ENCODE results near the gene PGPEP1.
A peak's percentile ranks its signal among the peaks of the same experiment; 100 is the strongest.
"Not testable (repeated sequence)": the region's sequence is repeated elsewhere in the genome, so short reads cannot be mapped to it uniquely, and the experiment has no call there.

The PGPEP1 gene

GRCh38 chr19:18361646-18362045 is 21.2 kb downstream of the PGPEP1 start:
- peaks cover 25% of the 10 kb centered on the region for H3K4me1 ChIP-seq (ENCODE audit: low read length)
- no peaks in the 10 kb centered on the region for H3K79me2 ChIP-seq (ENCODE audit: low read length)
- H3K4me2 ChIP-seq (ENCODE audit: low read length), result no peak overlapping the region
- H3K9ac ChIP-seq (ENCODE audit: low read length), result no peak overlapping the region
- no peak for TF ChIP-seq EZH2phosphoT487 (IDR thresholded peaks at IDR 0.05; ENCODE audit: low read depth)
- TF ChIP-seq, protein P1, sequence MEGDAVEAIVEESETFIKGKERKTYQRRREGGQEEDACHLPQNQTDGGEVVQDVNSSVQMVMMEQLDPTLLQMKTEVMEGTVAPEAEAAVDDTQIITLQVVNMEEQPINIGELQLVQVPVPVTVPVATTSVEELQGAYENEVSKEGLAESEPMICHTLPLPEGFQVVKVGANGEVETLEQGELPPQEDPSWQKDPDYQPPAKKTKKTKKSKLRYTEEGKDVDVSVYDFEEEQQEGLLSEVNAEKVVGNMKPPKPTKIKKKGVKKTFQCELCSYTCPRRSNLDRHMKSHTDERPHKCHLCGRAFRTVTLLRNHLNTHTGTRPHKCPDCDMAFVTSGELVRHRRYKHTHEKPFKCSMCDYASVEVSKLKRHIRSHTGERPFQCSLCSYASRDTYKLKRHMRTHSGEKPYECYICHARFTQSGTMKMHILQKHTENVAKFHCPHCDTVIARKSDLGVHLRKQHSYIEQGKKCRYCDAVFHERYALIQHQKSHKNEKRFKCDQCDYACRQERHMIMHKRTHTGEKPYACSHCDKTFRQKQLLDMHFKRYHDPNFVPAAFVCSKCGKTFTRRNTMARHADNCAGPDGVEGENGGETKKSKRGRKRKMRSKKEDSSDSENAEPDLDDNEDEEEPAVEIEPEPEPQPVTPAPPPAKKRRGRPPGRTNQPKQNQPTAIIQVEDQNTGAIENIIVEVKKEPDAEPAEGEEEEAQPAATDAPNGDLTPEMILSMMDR (IDR thresholded peaks at IDR 0.05; ENCODE audit: low read depth, low read length), result no peak
- no peak overlapping the region for H3K27ac ChIP-seq (ENCODE audit: low read length)
- H2AFZ ChIP-seq (ENCODE audit: low read depth, low read length), result no peak overlapping the region
- peaks cover 17% of the 10 kb centered on the region for H3K36me3 ChIP-seq (replicated peaks; ENCODE audit: low read depth, low read length)
- H3K27me3 ChIP-seq (ENCODE audit: low read depth, low read length), result no peaks in the 10 kb centered on the region
- H4K20me1 ChIP-seq (ENCODE audit: insufficient read depth, low read length), result no peaks in the 10 kb centered on the region
- no peak overlapping the region for H3K4me3 ChIP-seq (ENCODE audit: low read length)
- H3K9me3 ChIP-seq (ENCODE audit: insufficient read depth, low read length), result no peaks in the 10 kb centered on the region

- Histone ChIP-seq H3K79me2 (ENCODE audit: low read length) (no peaks in the 10 kb centered on the region), H3K4me3 (ENCODE audit: low read length) (no peak overlapping the region), H3K27ac (ENCODE audit: low read length) (no peak overlapping the region), H2AFZ (ENCODE audit: low read depth, low read length) (no peak overlapping the region), H3K36me3 (replicated peaks; ENCODE audit: low read depth, low read length) (peaks cover 6% of the 10 kb centered on the region), H3K4me1 (ENCODE audit: low read length) (peaks cover 25% of the 10 kb centered on the region), H3K9ac (ENCODE audit: low read length) (no peak overlapping the region), H3K27me3 (ENCODE audit: low read depth, low read length) (no peaks in the 10 kb centered on the region), H4K20me1 (ENCODE audit: insufficient read depth, low read length) (no peaks in the 10 kb centered on the region), H3K9me3 (ENCODE audit: insufficient read depth, low read length) (no peaks in the 10 kb centered on the region), H3K4me2 (ENCODE audit: low read length) (no peak overlapping the region)
- no peak for TF ChIP-seq EZH2phosphoT487 (IDR thresholded peaks at IDR 0.05; ENCODE audit: low read depth)
- TF ChIP-seq, protein P1 (IDR thresholded peaks at IDR 0.05; ENCODE audit: low read depth, low read length), result no peak
Observed at GRCh38 chr19:18362934-18363542, 22.6 kb downstream of the PGPEP1 start.

- Histone ChIP-seq H2AFZ (ENCODE audit: low read depth, low read length) (no peak overlapping the region), H3K9ac (ENCODE audit: low read length) (no peak overlapping the region), H4K20me1 (ENCODE audit: insufficient read depth, low read length) (no peaks in the 10 kb centered on the region), H3K79me2 (ENCODE audit: low read length) (no peaks in the 10 kb centered on the region), H3K27ac (ENCODE audit: low read length) (no peak overlapping the region), H3K36me3 (replicated peaks; ENCODE audit: low read depth, low read length) (peaks cover 6% of the 10 kb centered on the region), H3K4me3 (ENCODE audit: low read length) (no peak overlapping the region), H3K4me2 (ENCODE audit: low read length) (no peak overlapping the region), H3K27me3 (ENCODE audit: low read depth, low read length) (no peaks in the 10 kb centered on the region), H3K4me1 (ENCODE audit: low read length) (peaks cover 25% of the 10 kb centered on the region), H3K9me3 (ENCODE audit: insufficient read depth, low read length) (no peaks in the 10 kb centered on the region)
- TF ChIP-seq EZH2phosphoT487 (IDR thresholded peaks at IDR 0.05; ENCODE audit: low read depth), result no peak
- TF ChIP-seq, protein P1 (IDR thresholded peaks at IDR 0.05; ENCODE audit: low read depth, low read length), result no peak
Observed at GRCh38 chr19:18363787-18364186, 23.4 kb downstream of the PGPEP1 start.

DNA sequence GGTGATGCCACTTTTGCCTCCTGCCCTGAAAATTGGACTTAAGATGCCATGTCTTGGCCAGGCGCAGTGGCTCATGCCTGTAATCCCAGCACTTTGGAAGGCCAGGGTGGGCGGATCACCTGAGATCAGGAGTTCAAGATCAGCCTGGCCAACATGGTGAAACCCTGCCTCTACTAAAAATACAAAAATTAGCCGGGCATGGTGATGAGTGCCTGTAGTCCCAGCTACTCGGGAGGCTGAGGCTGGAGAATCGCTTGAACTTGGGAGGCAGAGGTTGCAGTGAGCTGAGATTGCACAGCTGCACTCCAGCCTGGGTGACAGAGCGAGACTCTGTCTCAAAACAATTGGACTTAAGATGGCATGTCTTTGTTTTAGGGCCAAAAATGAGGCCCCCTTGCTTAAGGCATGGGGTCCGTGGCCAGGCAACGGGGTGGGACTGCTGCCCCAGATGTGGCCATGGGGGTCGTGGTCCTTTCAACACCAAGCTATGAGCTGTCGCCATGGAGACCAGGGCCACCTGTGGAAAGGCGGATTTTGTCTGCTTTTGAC is 24.0 kb downstream of the PGPEP1 start:
- not testable (repeated sequence) for H3K36me3 ChIP-seq (replicated peaks; ENCODE audit: low read depth, low read length); H4K20me1 ChIP-seq (ENCODE audit: insufficient read depth, low read length); H3K27me3 ChIP-seq (ENCODE audit: low read depth, low read length); H3K79me2 ChIP-seq (ENCODE audit: low read length); H3K9me3 ChIP-seq (ENCODE audit: insufficient read depth, low read length)
- Histone ChIP-seq H2AFZ (ENCODE audit: low read depth, low read length) (peak overlapping the region; percentile 27), H3K9ac (ENCODE audit: low read length) (peak overlapping the region; percentile 56), H3K4me3 (ENCODE audit: low read length) (peak overlapping the region; percentile 56), H3K4me2 (ENCODE audit: low read length) (peak overlapping the region; percentile 58), H3K4me1 (ENCODE audit: low read length) (peaks cover 25% of the 10 kb centered on the region), H3K27ac (ENCODE audit: low read length) (peak overlapping the region; percentile 46)
